Esophagus muscularis mucosa (tissue), 3 donors: ENCODE results near the gene LRP2.

Experiments
- CTCF ChIP-seq, 3 experiments: fragments of 200-600 bp in 2 of 3; fragments of 450-650 bp in 1 of 3; sonication (generic) in 2 of 3; IDR thresholded peaks; one replicate each; pipeline ENCODE4 v1.5.1; 2017 to 2019; ENCODE audit warnings: antibody characterized with exemption in 3 of 3, mild to moderate bottlenecking in 2 of 3, moderate library complexity in 1 of 3
- EP300 ChIP-seq: sonication (generic); formaldehyde crosslinking; IDR thresholded peaks from one replicate; pipeline ENCODE4 v1.6.1; 2017; ENCODE audit warnings: antibody characterized with exemption

GRCh38 chr2:169094676-169095075, 267.7 kb downstream of the LRP2 start:
- TF ChIP-seq CTCF (IDR thresholded peaks at IDR 0.05) (no peak), EP300 (no peak)
